ENCODE measurements around the gene CYP46A1.

The CYP46A1 gene

GRCh38 chr14:99717682-99718013 is 33.5 kb downstream of the CYP46A1 start:
- Histone ChIP-seq H3K36me3 (ENCODE audit: control insufficient read depth in 2 of 2, insufficient read depth in 1 of 2, low read length in 2 of 2) (no peaks in the 10 kb centered on the region), H3K9me3 (ENCODE audit: control insufficient read depth, insufficient read depth, low read depth, low read length) (no peaks in the 10 kb centered on the region), H3K4me1 (ENCODE audit: control insufficient read depth, insufficient read depth, low read length) (no peaks in the 10 kb centered on the region), H3K27ac (ENCODE audit: extremely low read depth, low read depth, low read length) (no peak overlapping the region), H3K4me3 (ENCODE audit: low read depth, low read length) (no peak overlapping the region)
- CTCF ChIA-PET = interaction anchor here (1.0 kb wide), 1 partner anchor 193 kb away, joined by 3 read pairs; no protein-coding TSS in a partner anchor
- no peak for TF ChIP-seq FEZF1 (tag by site-specific recombination; IDR thresholded peaks at IDR 0.05)
- TF ChIP-seq SETDB1 (IDR thresholded peaks at IDR 0.05; ENCODE audit: insufficient read length, low read length) = no peak
- TF ChIP-seq ZNF670 (tag by site-specific recombination; IDR thresholded peaks at IDR 0.05; ENCODE audit: low read depth) = no peak
- no peak for TF ChIP-seq ZNF664 (tag by site-specific recombination; IDR thresholded peaks at IDR 0.05)
- no peak for TF ChIP-seq ZBTB21 (tag by site-specific recombination; IDR thresholded peaks at IDR 0.05)
- TF ChIP-seq ZNF473 (tag by site-specific recombination; IDR thresholded peaks at IDR 0.05) = no peak
- no peak for TF ChIP-seq WT1 (tag by site-specific recombination; IDR thresholded peaks at IDR 0.05)
- TF ChIP-seq ZNF223 (tag by site-specific recombination; IDR thresholded peaks at IDR 0.05) = no peak
- TF ChIP-seq, protein P1, sequence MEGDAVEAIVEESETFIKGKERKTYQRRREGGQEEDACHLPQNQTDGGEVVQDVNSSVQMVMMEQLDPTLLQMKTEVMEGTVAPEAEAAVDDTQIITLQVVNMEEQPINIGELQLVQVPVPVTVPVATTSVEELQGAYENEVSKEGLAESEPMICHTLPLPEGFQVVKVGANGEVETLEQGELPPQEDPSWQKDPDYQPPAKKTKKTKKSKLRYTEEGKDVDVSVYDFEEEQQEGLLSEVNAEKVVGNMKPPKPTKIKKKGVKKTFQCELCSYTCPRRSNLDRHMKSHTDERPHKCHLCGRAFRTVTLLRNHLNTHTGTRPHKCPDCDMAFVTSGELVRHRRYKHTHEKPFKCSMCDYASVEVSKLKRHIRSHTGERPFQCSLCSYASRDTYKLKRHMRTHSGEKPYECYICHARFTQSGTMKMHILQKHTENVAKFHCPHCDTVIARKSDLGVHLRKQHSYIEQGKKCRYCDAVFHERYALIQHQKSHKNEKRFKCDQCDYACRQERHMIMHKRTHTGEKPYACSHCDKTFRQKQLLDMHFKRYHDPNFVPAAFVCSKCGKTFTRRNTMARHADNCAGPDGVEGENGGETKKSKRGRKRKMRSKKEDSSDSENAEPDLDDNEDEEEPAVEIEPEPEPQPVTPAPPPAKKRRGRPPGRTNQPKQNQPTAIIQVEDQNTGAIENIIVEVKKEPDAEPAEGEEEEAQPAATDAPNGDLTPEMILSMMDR (tag by site-specific recombination; IDR thresholded peaks at IDR 0.05) = no peak
- no peak for TF ChIP-seq ZNF768 (tag by site-specific recombination; IDR thresholded peaks at IDR 0.05)
- POLR2A ChIA-PET = no interaction called here

DNA sequence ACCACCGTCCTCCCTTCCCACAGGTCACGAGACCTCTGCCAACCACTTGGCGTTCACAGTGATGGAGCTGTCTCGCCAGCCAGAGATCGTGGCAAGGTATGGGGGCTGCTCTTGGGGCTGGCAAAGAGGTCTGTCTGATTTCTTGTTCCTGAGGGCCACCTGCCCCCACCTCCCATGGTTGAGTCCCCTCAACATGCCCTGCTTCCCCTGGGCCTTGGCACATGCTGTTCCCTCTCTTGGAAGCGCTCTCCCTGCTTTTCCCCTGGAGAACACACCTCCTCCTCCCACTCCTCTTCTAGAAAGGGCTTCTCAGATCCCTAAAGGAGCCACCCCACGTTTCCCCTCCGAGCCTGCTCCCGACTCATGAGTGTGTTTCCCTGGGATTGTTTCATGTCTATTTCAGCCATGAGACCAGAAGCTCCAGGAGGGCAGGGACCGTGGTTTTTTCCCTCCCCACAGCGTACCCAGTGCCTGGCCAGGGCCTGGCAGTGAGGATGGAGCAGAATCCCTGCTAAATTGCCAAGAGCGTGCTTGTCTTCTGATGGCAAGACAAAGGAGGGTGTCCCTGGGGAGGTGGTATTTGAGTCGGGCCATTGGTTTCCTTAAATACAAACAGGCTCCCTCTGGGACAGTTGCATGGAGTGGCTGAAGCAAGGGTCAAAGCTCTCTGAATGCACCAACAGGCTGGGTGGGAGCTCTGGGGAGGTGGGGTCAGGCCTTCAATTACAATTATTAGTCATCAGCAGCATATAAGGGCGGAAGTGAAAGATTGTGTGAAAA is 34.1 kb downstream of the CYP46A1 start:
- Histone ChIP-seq H3K4me3 (ENCODE audit: low read depth, low read length) (no peak overlapping the region), H3K36me3 (ENCODE audit: control insufficient read depth in 2 of 2, insufficient read depth in 1 of 2, low read length in 2 of 2) (no peaks in the 10 kb centered on the region), H3K9me3 (ENCODE audit: control insufficient read depth, insufficient read depth, low read depth, low read length) (no peaks in the 10 kb centered on the region), H3K27ac (ENCODE audit: extremely low read depth, low read depth, low read length) (no peak overlapping the region), H3K4me1 (ENCODE audit: control insufficient read depth, insufficient read depth, low read length) (no peaks in the 10 kb centered on the region)
- CTCF ChIA-PET = interaction anchor here (1.0 to 1.4 kb wide), 2 partner anchors 12 to 193 kb away, joined by 3 to 4 read pairs; no protein-coding TSS in a partner anchor
- POLR2A ChIA-PET = no interaction called here
- no peak for TF ChIP-seq ZNF548 (tag by site-specific recombination; IDR thresholded peaks at IDR 0.05)
- no peak for TF ChIP-seq ZFHX2 (tag by site-specific recombination; conservative IDR thresholded peaks at IDR 0.05)
- no peak for TF ChIP-seq SALL2 (tag by site-specific recombination; IDR thresholded peaks at IDR 0.05; ENCODE audit: borderline replicate concordance)
- TF ChIP-seq ZNF558 (tag by site-specific recombination; IDR thresholded peaks at IDR 0.05) = no peak
- TF ChIP-seq, protein P2, sequence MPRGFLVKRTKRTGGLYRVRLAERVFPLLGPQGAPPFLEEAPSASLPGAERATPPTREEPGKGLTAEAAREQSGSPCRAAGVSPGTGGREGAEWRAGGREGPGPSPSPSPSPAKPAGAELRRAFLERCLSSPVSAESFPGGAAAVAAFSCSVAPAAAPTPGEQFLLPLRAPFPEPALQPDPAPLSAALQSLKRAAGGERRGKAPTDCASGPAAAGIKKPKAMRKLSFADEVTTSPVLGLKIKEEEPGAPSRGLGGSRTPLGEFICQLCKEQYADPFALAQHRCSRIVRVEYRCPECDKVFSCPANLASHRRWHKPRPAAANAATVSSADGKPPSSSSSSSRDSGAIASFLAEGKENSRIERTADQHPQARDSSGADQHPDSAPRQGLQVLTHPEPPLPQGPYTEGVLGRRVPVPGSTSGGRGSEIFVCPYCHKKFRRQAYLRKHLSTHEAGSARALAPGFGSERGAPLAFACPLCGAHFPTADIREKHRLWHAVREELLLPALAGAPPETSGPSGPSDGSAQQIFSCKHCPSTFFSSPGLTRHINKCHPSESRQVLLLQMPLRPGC (tag by site-specific recombination; IDR thresholded peaks at IDR 0.05) = no peak
- TF ChIP-seq ZNF354C (tag by site-specific recombination; IDR thresholded peaks at IDR 0.05; ENCODE audit: borderline replicate concordance, low read depth) = no peak
- TF ChIP-seq, protein P1 (tag by site-specific recombination; IDR thresholded peaks at IDR 0.05) = no peak
- no peak for TF ChIP-seq ZNF37A (tag by site-specific recombination; IDR thresholded peaks at IDR 0.05)
- no peak for TF ChIP-seq ZNF26 (tag by site-specific recombination; IDR thresholded peaks at IDR 0.05)
- peak; percentile 51; the same call in 1 of the 2 replicates for TF ChIP-seq ZBTB48 (tag by site-specific recombination; IDR thresholded peaks at IDR 0.05)
- no peak for TF ChIP-seq EGR2 (tag by site-specific recombination; IDR thresholded peaks at IDR 0.05; ENCODE audit: low read depth)
- no peak for TF ChIP-seq GLI4 (tag by site-specific recombination; IDR thresholded peaks at IDR 0.05)
- peak; percentile 51 for TF ChIP-seq ZNF623 (tag by site-specific recombination; IDR thresholded peaks at IDR 0.05)
- no peak for TF ChIP-seq ZNF433 (tag by site-specific recombination; IDR thresholded peaks at IDR 0.05; ENCODE audit: low read depth)
- TF ChIP-seq REST (tag by site-specific recombination; IDR thresholded peaks at IDR 0.05) = no peak
- no peak for TF ChIP-seq ZNF112 (tag by site-specific recombination; IDR thresholded peaks at IDR 0.05)
